RWPE1 (cell line): ENCODE measurements around the gene C19orf38.

Experiments used
- CTCF ChIA-PET: fragments of 350-600 bp; sonication (Branson Sonifier 250); formaldehyde crosslinking; extraction: SDS; loops from one replicate; lab custom pipeline; 2021; lab: Yijun Ruan, JAX
- POLR2A ChIA-PET: fragments of 400-600 bp; formaldehyde crosslinking; extraction: SDS; loops from one replicate; lab custom pipeline; 2020; ENCODE audit warnings: antibody characterized with exemption; ENCODE audit not compliant: low non-redundant PET; lab: Yijun Ruan, JAX
- DNase-seq: peaks from one replicate; pipeline ENCODE4 v3.0.0; 2012; ENCODE audit warnings: low spot score
- H3K27ac ChIP-seq: fragments of 450-650 bp; 2 replicates; pipeline ENCODE4 v1.5.1; 2017
- TF ChIP-seq, protein P1 (sequence below): fragments of 450-650 bp; conservative IDR thresholded peaks from 2 replicates; pipeline ENCODE4 v1.5.1; 2017; ENCODE audit warnings: low read depth, mild to moderate bottlenecking

Gene C19orf38

DNA sequence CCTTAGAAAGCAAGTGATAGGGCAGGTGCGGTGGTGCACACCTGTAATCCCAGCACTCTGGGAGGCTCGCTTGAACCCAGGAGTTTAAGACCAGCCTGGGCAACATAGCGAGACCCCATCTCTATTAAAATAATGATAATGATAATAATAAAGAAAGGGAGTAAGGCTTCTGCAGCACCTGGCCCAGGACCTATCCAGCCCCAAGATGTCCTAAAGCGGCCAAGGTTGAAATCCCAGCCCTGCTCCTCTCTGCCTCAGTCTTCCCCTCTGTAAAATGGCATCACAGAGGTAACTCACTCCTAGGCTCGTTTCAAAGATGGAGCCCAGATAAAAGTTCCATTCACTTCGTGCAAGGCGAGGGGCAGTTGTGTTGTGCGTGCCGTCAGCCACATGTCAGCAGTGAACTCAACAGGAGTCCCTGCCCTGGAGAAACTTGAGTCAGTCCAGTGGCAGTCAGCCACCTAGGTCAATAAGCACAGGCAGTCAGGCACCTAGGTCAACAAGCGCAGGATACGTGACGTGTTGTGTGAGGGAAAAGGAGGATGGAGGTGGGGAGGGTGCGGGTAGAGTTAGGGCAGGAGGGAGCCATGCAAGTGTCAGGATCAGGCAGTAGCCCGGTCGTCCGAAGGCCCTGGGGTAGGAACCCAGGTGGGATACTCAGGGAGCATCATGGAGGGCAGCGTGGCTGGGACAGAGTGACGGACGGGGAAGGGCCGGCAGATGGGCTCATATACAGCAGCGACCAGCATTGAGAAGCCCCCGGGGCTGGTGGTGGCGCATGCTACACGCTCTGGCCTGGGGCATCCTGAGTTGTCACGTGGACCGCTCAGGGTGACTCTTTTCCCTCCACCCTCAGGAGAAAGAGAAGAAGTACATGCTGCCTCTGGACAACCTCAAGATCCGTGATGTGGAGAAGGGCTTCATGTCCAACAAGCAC, 28.8 kb upstream of the C19orf38 start:
- ChIA-PET POLR2A (no interaction called here), CTCF (interaction anchor here (1.2 kb wide), 1 partner anchor 23 kb away, joined by 4 read pairs; no protein-coding TSS in a partner anchor)
- no peak for DNase-seq
- TF ChIP-seq, protein P1, sequence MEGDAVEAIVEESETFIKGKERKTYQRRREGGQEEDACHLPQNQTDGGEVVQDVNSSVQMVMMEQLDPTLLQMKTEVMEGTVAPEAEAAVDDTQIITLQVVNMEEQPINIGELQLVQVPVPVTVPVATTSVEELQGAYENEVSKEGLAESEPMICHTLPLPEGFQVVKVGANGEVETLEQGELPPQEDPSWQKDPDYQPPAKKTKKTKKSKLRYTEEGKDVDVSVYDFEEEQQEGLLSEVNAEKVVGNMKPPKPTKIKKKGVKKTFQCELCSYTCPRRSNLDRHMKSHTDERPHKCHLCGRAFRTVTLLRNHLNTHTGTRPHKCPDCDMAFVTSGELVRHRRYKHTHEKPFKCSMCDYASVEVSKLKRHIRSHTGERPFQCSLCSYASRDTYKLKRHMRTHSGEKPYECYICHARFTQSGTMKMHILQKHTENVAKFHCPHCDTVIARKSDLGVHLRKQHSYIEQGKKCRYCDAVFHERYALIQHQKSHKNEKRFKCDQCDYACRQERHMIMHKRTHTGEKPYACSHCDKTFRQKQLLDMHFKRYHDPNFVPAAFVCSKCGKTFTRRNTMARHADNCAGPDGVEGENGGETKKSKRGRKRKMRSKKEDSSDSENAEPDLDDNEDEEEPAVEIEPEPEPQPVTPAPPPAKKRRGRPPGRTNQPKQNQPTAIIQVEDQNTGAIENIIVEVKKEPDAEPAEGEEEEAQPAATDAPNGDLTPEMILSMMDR = no peak
- H3K27ac ChIP-seq = no peak overlapping the region

DNA sequence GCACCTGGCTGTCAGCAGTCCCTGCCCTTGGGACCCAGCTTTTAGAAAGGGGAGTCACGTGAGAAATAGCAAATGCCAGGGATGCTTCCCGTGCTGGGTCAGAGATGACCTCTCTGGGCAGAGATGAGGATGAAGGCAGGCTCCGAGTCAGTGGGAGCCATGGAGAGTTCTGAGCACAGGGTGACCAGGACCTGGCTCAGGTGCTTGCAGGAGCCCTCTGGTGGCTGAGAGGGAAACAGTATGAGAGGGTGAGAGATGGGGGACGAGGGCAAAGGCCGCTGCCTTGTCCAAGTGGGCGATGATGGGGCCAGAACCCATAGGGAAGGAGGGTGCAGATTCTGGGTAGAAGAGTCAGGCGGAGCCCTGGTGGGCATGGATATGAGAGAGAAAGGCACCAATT, 28.0 kb upstream of the C19orf38 start:
- POLR2A ChIA-PET = no interaction called here
- no peak for DNase-seq
- CTCF ChIA-PET = interaction anchor here (0.6 to 1.2 kb wide), 3 partner anchors 9 to 102 kb away, joined by 3 to 4 read pairs (median 3); no protein-coding TSS in a partner anchor
- TF ChIP-seq, protein P1 = no peak
- H3K27ac ChIP-seq = 0 out of 2 replicates have a peak overlapping the region, but pooled peaks have one; percentile 18

DNA sequence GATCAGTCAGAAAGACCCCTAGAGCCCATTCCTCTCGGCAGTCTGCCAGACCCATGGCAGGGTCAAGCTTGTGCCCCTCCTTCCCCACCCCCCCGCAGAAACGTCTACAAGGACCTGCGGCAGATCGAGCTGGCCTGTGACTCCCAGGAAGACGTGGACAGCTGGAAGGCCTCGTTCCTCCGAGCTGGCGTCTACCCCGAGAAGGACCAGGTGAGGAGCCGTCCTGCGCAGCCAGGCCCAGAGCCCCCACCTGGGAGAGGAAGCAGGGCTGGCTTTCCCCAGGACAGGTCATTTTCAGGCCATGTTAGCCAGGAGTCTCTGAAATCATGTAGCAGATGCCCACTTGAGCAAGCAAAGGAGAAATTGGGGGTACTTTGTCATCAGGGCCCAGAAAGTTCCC, 24.5 kb upstream of the C19orf38 start:
- POLR2A ChIA-PET = no interaction called here

DNA sequence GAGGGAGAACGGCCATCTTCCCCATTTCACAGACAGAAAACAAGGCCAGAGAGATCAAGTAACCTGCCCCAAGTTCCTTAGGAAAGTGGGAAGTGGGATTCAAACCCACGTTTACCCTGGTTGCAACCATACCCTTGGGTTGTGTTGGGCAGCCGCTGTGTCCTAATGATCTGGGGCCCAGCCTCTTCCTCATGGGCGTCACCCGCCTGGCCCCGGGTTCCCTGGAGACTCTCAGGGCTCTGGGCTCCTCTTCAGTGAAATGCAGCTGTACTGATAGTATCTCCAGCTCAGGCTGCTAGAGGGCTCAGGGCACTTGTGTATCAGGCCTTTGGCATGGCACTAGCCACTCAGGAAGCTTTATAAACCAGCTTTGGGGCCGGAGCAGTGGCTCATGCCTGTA, 22.0 kb upstream of the C19orf38 start:
- ChIA-PET POLR2A (no interaction called here), CTCF (interaction anchor here (0.5 kb wide), 1 partner anchor 39 kb away, joined by 3 read pairs; no protein-coding TSS in a partner anchor)
- peak overlapping the region; percentile 28 for H3K27ac ChIP-seq
- DNase-seq = no peak
- TF ChIP-seq, protein P1 = no peak

More for the DNA sequence above, 24.5 kb upstream of the C19orf38 start:
- TF ChIP-seq, protein P1 = no peak
- DNase-seq = no peak
- H3K27ac ChIP-seq = no peak overlapping the region
- CTCF ChIA-PET = interaction anchor here (0.5 kb wide), 2 partner anchors 17 to 53 kb away, joined by 4 to 5 read pairs; no protein-coding TSS in a partner anchor

DNA sequence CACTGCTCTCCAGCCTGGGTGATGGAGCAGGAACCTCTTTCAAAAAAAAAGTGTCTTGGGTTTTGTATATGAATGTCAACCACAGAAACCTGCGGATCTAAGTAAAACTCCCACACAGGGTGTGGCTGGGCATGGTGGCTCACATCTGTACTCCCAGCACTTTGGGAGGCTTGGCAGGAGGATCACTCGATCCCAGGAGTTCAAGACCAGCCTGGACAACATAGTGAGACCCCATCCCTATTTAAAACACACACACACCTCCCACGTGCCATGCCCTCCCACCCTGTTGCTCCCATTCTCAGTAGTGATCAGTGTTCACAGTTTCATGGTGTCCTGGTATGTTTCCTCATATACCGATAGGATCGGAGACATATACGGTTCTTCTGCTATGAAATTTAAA, 21.4 kb upstream of the C19orf38 start:
- peak overlapping the region; percentile 28; the same call in 1 of the 2 replicates for H3K27ac ChIP-seq
- ChIA-PET CTCF (no interaction called here), POLR2A (no interaction called here)
- TF ChIP-seq, protein P1 = no peak
- DNase-seq = no peak

DNA sequence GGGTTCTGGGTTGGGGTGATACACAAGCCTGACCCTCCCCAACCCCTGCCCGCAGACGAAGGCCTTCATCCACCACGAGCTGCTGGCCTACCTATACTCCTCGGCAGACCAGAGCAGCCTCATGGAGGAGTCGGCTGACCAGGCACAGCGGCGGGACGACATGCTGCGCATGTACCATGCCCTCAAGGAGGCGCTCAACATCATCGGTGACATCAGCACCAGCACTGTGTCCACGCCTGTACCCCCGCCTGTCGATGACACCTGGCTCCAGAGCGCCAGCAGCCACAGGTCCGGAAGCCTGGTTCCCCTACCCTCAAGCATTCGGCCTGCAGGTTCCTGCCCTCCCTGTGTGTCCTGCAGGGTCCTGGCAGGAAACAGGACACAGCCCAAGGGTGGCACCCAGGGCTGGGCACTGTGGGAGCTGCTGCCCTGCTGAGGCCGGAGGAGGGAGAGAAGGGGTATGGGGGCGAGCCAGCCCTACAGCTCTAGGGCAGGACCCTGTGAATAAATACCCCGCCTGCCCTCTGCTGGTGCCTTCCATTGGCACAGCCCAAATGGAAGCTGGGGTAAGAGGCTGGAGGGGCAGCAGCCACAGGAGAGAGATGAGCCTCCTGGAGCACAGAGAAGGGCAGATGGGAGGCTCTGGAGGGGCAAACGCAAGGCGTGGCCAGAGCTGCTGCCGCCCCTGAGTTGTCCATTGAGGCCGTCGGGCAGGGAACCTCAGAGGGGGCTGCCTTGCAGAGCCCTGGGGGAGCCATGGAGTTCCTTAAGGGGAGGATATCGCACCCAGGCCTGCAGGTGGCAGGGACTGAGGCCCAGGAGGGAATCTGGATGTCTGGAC, 19.0 kb upstream of the C19orf38 start:
- TF ChIP-seq, protein P1 = no peak
- H3K27ac ChIP-seq = peak overlapping the region; percentile 41
- no peak for DNase-seq
- ChIA-PET CTCF (interaction anchor here (1.2 to 2.0 kb wide), 3 partner anchors 9 to 111 kb away, joined by 3 to 9 read pairs (median 4); partner anchors contain the start of gene DNM2), POLR2A (no interaction called here)
